DMS114 treated with DMSO at 0.1 percent for 48 hours (cell line): ENCODE data around the gene TMEM150C.
"Not testable (repeated sequence)": the region's sequence is repeated elsewhere in the genome, so short reads cannot be mapped to it uniquely, and the experiment has no call there.

ENCODE experiments used
- DNase-seq: peaks from one replicate; lab custom pipeline; 2025; ENCODE audit not compliant: unreplicated experiment; lab: John Stamatoyannopoulos, UW

Gene TMEM150C

GRCh38 chr4:82569727-82570126 is 7.9 kb upstream of the TMEM150C start:
- no peak for DNase-seq

GRCh38 chr4:82569076-82569475 is 7.3 kb upstream of the TMEM150C start:
- DNase-seq = no peak

- DNase-seq = no peak
Measured at GRCh38 chr4:82567444-82567843, 5.7 kb upstream of the TMEM150C start.

GRCh38 chr4:82562564-82562854 is 721 bp upstream of the TMEM150C start:
- no peak for DNase-seq

GRCh38 chr4:82560853-82561785 is 669 bp downstream of the TMEM150C start:
- DNase-seq = no peak

- no peak for DNase-seq
Measured at GRCh38 chr4:82559735-82560120, 2.1 kb downstream of the TMEM150C start.

- not testable (repeated sequence) for DNase-seq
Measured at GRCh38 chr4:82559090-82559734, 2.6 kb downstream of the TMEM150C start.

- DNase-seq = no peak
Measured at GRCh38 chr4:82555276-82555675, 6.5 kb downstream of the TMEM150C start.

GRCh38 chr4:82553020-82553419 is 8.8 kb downstream of the TMEM150C start:
- no peak for DNase-seq

- DNase-seq = no peak
Measured at GRCh38 chr4:82551734-82552133, 10.1 kb downstream of the TMEM150C start.

- DNase-seq = not testable (repeated sequence)
Measured at GRCh38 chr4:82547850-82548249, 13.9 kb downstream of the TMEM150C start.

GRCh38 chr4:82543131-82543530 is 18.7 kb downstream of the TMEM150C start:
- no peak for DNase-seq

- DNase-seq = no peak
Measured at GRCh38 chr4:82542642-82543041, 19.1 kb downstream of the TMEM150C start.

- no peak for DNase-seq
Measured at GRCh38 chr4:82529322-82529721, 32.5 kb downstream of the TMEM150C start.

GRCh38 chr4:82528868-82529267 is 32.9 kb downstream of the TMEM150C start:
- no peak for DNase-seq

- DNase-seq = no peak
Measured at GRCh38 chr4:82528074-82528473, 33.7 kb downstream of the TMEM150C start.

GRCh38 chr4:82525307-82525911 is 36.4 kb downstream of the TMEM150C start:
- DNase-seq = no peak

GRCh38 chr4:82524570-82525152 is 37.1 kb downstream of the TMEM150C start:
- no peak for DNase-seq

GRCh38 chr4:82523179-82523578 is 38.6 kb downstream of the TMEM150C start:
- DNase-seq = no peak

- DNase-seq = no peak
Measured at GRCh38 chr4:82522472-82522871, 39.3 kb downstream of the TMEM150C start.

- no peak for DNase-seq
Measured at GRCh38 chr4:82521283-82521682, 40.5 kb downstream of the TMEM150C start.

GRCh38 chr4:82519776-82520175 is 42.0 kb downstream of the TMEM150C start:
- DNase-seq = no peak
